Mesendoderm (in vitro differentiated cells): ENCODE results near the gene EGFLAM.
A peak's percentile ranks its signal among the peaks of the same experiment; 100 is the strongest.

ENCODE experiments used
- DNase-seq: peaks from one replicate; pipeline ENCODE4 v3.0.0; 2013
- H2AK5ac ChIP-seq: 2 replicates; pipeline ENCODE4 v1.6.1; 2013; ENCODE audit warnings: low read length, inconsistent platforms
- H2BK120ac ChIP-seq: 2 replicates; pipeline ENCODE4 v1.6.1; 2013; ENCODE audit warnings: low read depth, mild to moderate bottlenecking, low read length, moderate library complexity, mixed read lengths
- H2BK15ac ChIP-seq: replicated peaks from 2 replicates; pipeline ENCODE4 v1.6.1; 2013; ENCODE audit warnings: low read depth, mild to moderate bottlenecking, moderate library complexity
- H2BK5ac ChIP-seq: 2 replicates; pipeline ENCODE4 v1.6.1; 2013; ENCODE audit warnings: low read length, inconsistent platforms
- H3K18ac ChIP-seq: 2 replicates; pipeline ENCODE4 v1.6.1; 2013; ENCODE audit warnings: mild to moderate bottlenecking, low read length, mixed read lengths
- H3K23ac ChIP-seq: one replicate; pipeline ENCODE4 v1.6.1; 2013; ENCODE audit warnings: low read length
- H3K27ac ChIP-seq: 2 replicates; pipeline ENCODE4 v1.5.1; 2013; ENCODE audit warnings: low read depth, mild to moderate bottlenecking, inconsistent platforms, low read length, moderate library complexity
- H3K27me3 ChIP-seq: 2 replicates; pipeline ENCODE4 v1.6.1; 2013; ENCODE audit warnings: low read length, control low read depth, mild to moderate bottlenecking, inconsistent platforms; ENCODE audit not compliant: insufficient read depth, poor library complexity
- H3K36me3 ChIP-seq: 2 replicates; pipeline ENCODE4 v1.6.1; 2013; ENCODE audit warnings: low read length, inconsistent platforms; ENCODE audit not compliant: control insufficient read depth, insufficient read depth
- H3K4ac ChIP-seq: one replicate; pipeline ENCODE4 v1.6.1; 2013; ENCODE audit warnings: low read depth, mild to moderate bottlenecking, low read length, moderate library complexity
- H3K4me1 ChIP-seq: 2 replicates; pipeline ENCODE4 v1.6.1; 2013; ENCODE audit warnings: low read depth, low read length, inconsistent platforms; ENCODE audit not compliant: control insufficient read depth
- H3K4me2 ChIP-seq: 2 replicates; pipeline ENCODE4 v1.6.1; 2013; ENCODE audit warnings: low read length
- H3K4me3 ChIP-seq: 2 replicates; pipeline ENCODE4 v1.5.1; 2013; ENCODE audit warnings: mild to moderate bottlenecking, low read length
- H3K56ac ChIP-seq: one replicate; pipeline ENCODE4 v1.6.1; 2013; ENCODE audit warnings: low read length
- H3K79me1 ChIP-seq: 2 replicates; pipeline ENCODE4 v1.6.1; 2013; ENCODE audit warnings: low read length, inconsistent platforms
- H3K79me2 ChIP-seq: 2 replicates; pipeline ENCODE4 v1.6.1; 2013; ENCODE audit warnings: mild to moderate bottlenecking, low read length; ENCODE audit not compliant: control insufficient read depth, insufficient read depth
- H3K9ac ChIP-seq: 2 replicates; pipeline ENCODE4 v1.6.1; 2013; ENCODE audit warnings: low read length, inconsistent platforms
- H4K5ac ChIP-seq: one replicate; pipeline ENCODE4 v1.6.1; 2013; ENCODE audit warnings: low read length
- H4K8ac ChIP-seq: one replicate; pipeline ENCODE4 v1.6.1; 2013; ENCODE audit warnings: low read depth, mild to moderate bottlenecking, control low read depth, low read length, moderate library complexity
- WGBS: extraction: QIAGEN DNeasy Blood & Tissue Kit; methylation state at CpG from one replicate; pipeline ENCODE4 v1.1.7; 2013; ENCODE audit warnings: low lambda C conversion rate, missing lambda C conversion rate; ENCODE audit not compliant: insufficient coverage; ENCODE audit errors: extremely low coverage; 5-methylcytosine and 5-hydroxymethylcytosine counted together

Gene EGFLAM

GRCh38 chr5:38431242-38431853 lies 173.0 kb downstream of the EGFLAM start:
- WGBS = no CpG with 5 or more reads among the region's 1 CpG
- H3K27me3 ChIP-seq = no peaks in the 10 kb centered on the region

GRCh38 chr5:38433160-38433861 lies 175.0 kb downstream of the EGFLAM start:
- Histone ChIP-seq H3K4ac (no peak overlapping the region), H3K4me3 (no peak overlapping the region), H3K23ac (no peak overlapping the region), H3K4me1 (peaks cover 2% of the 10 kb centered on the region), H2AK5ac (no peak overlapping the region), H3K4me2 (no peak overlapping the region), H2BK5ac (no peak overlapping the region), H4K8ac (no peak overlapping the region), H4K5ac (no peak overlapping the region), H3K79me1 (no peaks in the 10 kb centered on the region), H3K27me3 (no peaks in the 10 kb centered on the region), H3K56ac (no peak overlapping the region), H2BK15ac (no peak overlapping the region), H2BK120ac (no peak overlapping the region), H3K18ac (no peak overlapping the region), H3K79me2 (no peaks in the 10 kb centered on the region), H3K36me3 (no peaks in the 10 kb centered on the region), H3K27ac (no peak overlapping the region), H3K9ac (no peak overlapping the region)
- DNase-seq = no peak
- no CpG with 5 or more reads among the region's 6 CpGs for WGBS

More at GRCh38 chr5:38431242-38431853, 173.0 kb downstream of the EGFLAM start:
- H3K4ac ChIP-seq = no peak overlapping the region
- H2BK15ac ChIP-seq = no peak overlapping the region
- no peaks in the 10 kb centered on the region for H3K36me3 ChIP-seq
- no peak overlapping the region for H4K5ac ChIP-seq
- H4K8ac ChIP-seq = no peak overlapping the region
- DNase-seq = peak; percentile 83
- H3K79me1 ChIP-seq = no peaks in the 10 kb centered on the region
- H2BK5ac ChIP-seq = no peak overlapping the region
- no peak overlapping the region for H3K4me2 ChIP-seq
- H2AK5ac ChIP-seq = no peak overlapping the region
- no peak overlapping the region for H3K56ac ChIP-seq
- H3K18ac ChIP-seq = no peak overlapping the region
- H3K79me2 ChIP-seq = no peaks in the 10 kb centered on the region
- H3K23ac ChIP-seq = no peak overlapping the region
- H3K4me1 ChIP-seq = peaks cover 4% of the 10 kb centered on the region
- no peak overlapping the region for H3K27ac ChIP-seq
- no peak overlapping the region for H3K4me3 ChIP-seq
- H2BK120ac ChIP-seq = no peak overlapping the region
- no peak overlapping the region for H3K9ac ChIP-seq

- Histone ChIP-seq H3K79me2 (no peaks in the 10 kb centered on the region), H3K23ac (no peak overlapping the region), H3K79me1 (no peaks in the 10 kb centered on the region), H3K4me1 (peaks cover 2% of the 10 kb centered on the region), H4K8ac (no peak overlapping the region), H3K27me3 (no peaks in the 10 kb centered on the region), H2AK5ac (no peak overlapping the region), H3K36me3 (no peaks in the 10 kb centered on the region), H2BK120ac (no peak overlapping the region), H3K56ac (no peak overlapping the region), H4K5ac (no peak overlapping the region), H3K4me3 (no peak overlapping the region), H3K9ac (no peak overlapping the region), H3K27ac (no peak overlapping the region), H2BK15ac (no peak overlapping the region), H3K4me2 (no peak overlapping the region), H3K18ac (no peak overlapping the region), H2BK5ac (no peak overlapping the region), H3K4ac (no peak overlapping the region)
- WGBS = no CpG with 5 or more reads among the region's 7 CpGs
- no peak for DNase-seq
Observed at GRCh38 chr5:38434966-38435705, 176.8 kb downstream of the EGFLAM start.

- Histone ChIP-seq H4K5ac (no peak overlapping the region), H3K27ac (no peak overlapping the region), H3K79me2 (no peaks in the 10 kb centered on the region), H3K79me1 (no peaks in the 10 kb centered on the region), H2BK15ac (no peak overlapping the region), H2BK120ac (no peak overlapping the region), H3K4ac (no peak overlapping the region), H3K4me2 (no peak overlapping the region), H3K4me1 (no peaks in the 10 kb centered on the region), H2BK5ac (no peak overlapping the region), H3K18ac (no peak overlapping the region), H3K36me3 (no peaks in the 10 kb centered on the region), H3K56ac (no peak overlapping the region), H3K9ac (no peak overlapping the region), H4K8ac (no peak overlapping the region), H2AK5ac (no peak overlapping the region), H3K4me3 (no peak overlapping the region), H3K27me3 (no peaks in the 10 kb centered on the region), H3K23ac (no peak overlapping the region)
- no peak for DNase-seq
- WGBS = no CpG with 5 or more reads among the region's 1 CpG
Observed at GRCh38 chr5:38438757-38439156, 180.4 kb downstream of the EGFLAM start.

- no peaks in the 10 kb centered on the region for H3K36me3 ChIP-seq
Observed at GRCh38 chr5:38441453-38442246, 183.3 kb downstream of the EGFLAM start.

More at GRCh38 chr5:38441453-38442246, 183.3 kb downstream of the EGFLAM start:
- no CpG with 5 or more reads among the region's 9 CpGs for WGBS
- H2BK15ac ChIP-seq = no peak overlapping the region
- no peak overlapping the region for H2BK5ac ChIP-seq
- H3K9ac ChIP-seq = no peak overlapping the region
- H3K4me1 ChIP-seq = no peaks in the 10 kb centered on the region
- no peak overlapping the region for H3K4ac ChIP-seq
- H4K5ac ChIP-seq = no peak overlapping the region
- H4K8ac ChIP-seq = no peak overlapping the region
- no peak overlapping the region for H2BK120ac ChIP-seq
- no peaks in the 10 kb centered on the region for H3K79me1 ChIP-seq
- H3K18ac ChIP-seq = no peak overlapping the region
- no peak overlapping the region for H2AK5ac ChIP-seq
- no peak overlapping the region for H3K56ac ChIP-seq
- no peak overlapping the region for H3K27ac ChIP-seq
- H3K4me2 ChIP-seq = no peak overlapping the region
- H3K27me3 ChIP-seq = no peaks in the 10 kb centered on the region
- DNase-seq = peak; percentile 96
- no peak overlapping the region for H3K4me3 ChIP-seq
- H3K79me2 ChIP-seq = no peaks in the 10 kb centered on the region
- H3K23ac ChIP-seq = no peak overlapping the region
